CD14-positive monocyte (primary cell): ENCODE measurements around the gene PRC1. TPM values are rescaled to one million over a fixed set of nuclear protein-coding genes. Genes with fewer than 3 reads are reported as not detected.
A peak's percentile ranks its signal among the peaks of the same experiment; 100 is the strongest.

ENCODE experiments used
- DNase-seq, 3 donors: peaks; one replicate each; pipeline ENCODE4 v3.0.0-alpha.2; 2011 to 2022
- H2AFZ ChIP-seq: 2 replicates; pipeline ENCODE4 v1.6.0; 2012; ENCODE audit warnings: mild to moderate bottlenecking, low read depth, low read length, inconsistent platforms; ENCODE audit not compliant: insufficient read depth, poor library complexity, severe bottlenecking
- H3K27ac ChIP-seq, 2 donors: 1 replicate in 1 of 2; 2 replicates in 1 of 2; pipeline ENCODE4 v1.5.1; 2012 to 2013; ENCODE audit warnings: low read length in 2 of 2, control low read depth in 1 of 2, inconsistent platforms in 1 of 2, low read depth in 1 of 2, mild to moderate bottlenecking in 1 of 2
- H3K27me3 ChIP-seq, 2 donors: one replicate each; pipeline versions ENCODE4 v1.6.0 to v1.6.1; 2011 to 2013; ENCODE audit warnings: low read length in 2 of 2; ENCODE audit not compliant: control insufficient read depth in 2 of 2, insufficient read depth in 2 of 2
- H3K36me3 ChIP-seq, 2 donors: replicated peaks in 1 of 2; 1 replicate in 1 of 2; 2 replicates in 1 of 2; pipeline versions ENCODE4 v1.5.1 to v1.6.1; 2012 to 2013; ENCODE audit warnings: low read length in 2 of 2, control low read depth in 1 of 2, inconsistent platforms in 1 of 2, mild to moderate bottlenecking in 1 of 2; ENCODE audit not compliant: insufficient read depth in 2 of 2, control insufficient read depth in 1 of 2
- H3K4me1 ChIP-seq, 2 donors: 1 replicate in 1 of 2; 2 replicates in 1 of 2; pipeline versions ENCODE4 v1.5.1 to v1.6.1; 2012 to 2013; ENCODE audit warnings: low read length in 2 of 2, control low read depth in 1 of 2, inconsistent platforms in 1 of 2, mild to moderate bottlenecking in 1 of 2, moderate library complexity in 1 of 2; ENCODE audit not compliant: insufficient read depth in 2 of 2, control insufficient read depth in 1 of 2
- H3K4me2 ChIP-seq: replicated peaks from 2 replicates; pipeline ENCODE3; 2012; ENCODE audit warnings: low read length, moderate library complexity, mild to moderate bottlenecking; ENCODE audit not compliant: poor library complexity, severe bottlenecking; ENCODE audit errors: extremely low read depth
- H3K4me3 ChIP-seq, 3 experiments: fragments of 200-600 bp in 1 of 3; sonication (generic) in 1 of 3; replicated peaks in 1 of 3; 1 replicate in 2 of 3; 2 replicates in 1 of 3; pipeline ENCODE4 v1.5.1; 2011 to 2013; ENCODE audit warnings: low read length in 3 of 3, mild to moderate bottlenecking in 3 of 3, control low read depth in 2 of 3, low read depth in 2 of 3, inconsistent platforms in 1 of 3, moderate library complexity in 1 of 3
- H3K79me2 ChIP-seq: 2 replicates; pipeline ENCODE4 v1.6.0; 2012; ENCODE audit warnings: mild to moderate bottlenecking, control low read depth, inconsistent platforms, low read length, moderate library complexity; ENCODE audit not compliant: insufficient read depth
- H3K9ac ChIP-seq: 2 replicates; pipeline ENCODE4 v1.6.0; 2017; ENCODE audit warnings: low read length, mild to moderate bottlenecking; ENCODE audit not compliant: insufficient read depth, poor library complexity, severe bottlenecking
- H3K9me3 ChIP-seq, 2 donors: replicated peaks in 1 of 2; 1 replicate in 1 of 2; 2 replicates in 1 of 2; pipeline versions ENCODE4 v1.5.1 to v1.6.1; 2012 to 2013; ENCODE audit warnings: low read length in 2 of 2, control low read depth in 1 of 2; ENCODE audit not compliant: control insufficient read depth in 1 of 2, insufficient read depth in 1 of 2
- H4K20me1 ChIP-seq: 2 replicates; pipeline ENCODE4 v1.6.0; 2012; ENCODE audit warnings: mild to moderate bottlenecking, low read length, control low read depth, moderate library complexity; ENCODE audit not compliant: insufficient read depth
- H3K27ac Mint-ChIP-seq, 7 donors: one replicate each; pipeline ENCODE4 v1.8.0; 2020; ENCODE audit warnings: mild to moderate bottlenecking in 7 of 7, mixed read lengths in 7 of 7, moderate library complexity in 6 of 7, inconsistent platforms in 2 of 7
- H3K27me3 Mint-ChIP-seq, 3 donors: one replicate each; pipeline ENCODE4 v1.8.0; 2021 to 2022; ENCODE audit warnings: low read depth in 3 of 3, mild to moderate bottlenecking in 3 of 3, mixed read lengths in 3 of 3, moderate library complexity in 3 of 3, inconsistent platforms in 1 of 3
- H3K36me3 Mint-ChIP-seq, 2 donors: one replicate each; pipeline ENCODE4 v1.8.0; 2020; ENCODE audit warnings: mixed read lengths in 2 of 2, inconsistent platforms in 1 of 2, mild to moderate bottlenecking in 1 of 2
- H3K4me1 Mint-ChIP-seq: one replicate; pipeline ENCODE4 v1.8.0; 2020; ENCODE audit warnings: mild to moderate bottlenecking, mixed read lengths
- H3K4me3 Mint-ChIP-seq, 2 donors: one replicate each; pipeline ENCODE4 v1.8.0; 2020; ENCODE audit warnings: mild to moderate bottlenecking in 2 of 2, mixed read lengths in 2 of 2, moderate library complexity in 1 of 2
- H3K9me3 Mint-ChIP-seq, 7 donors: one replicate each; pipeline ENCODE4 v1.8.0; 2020 to 2022; ENCODE audit warnings: mixed read lengths in 7 of 7, mild to moderate bottlenecking in 6 of 7, moderate library complexity in 6 of 7, inconsistent platforms in 2 of 7
- WGBS: methylation state at CpG from one replicate; pipeline ENCODE4 v1.1.5; 2013; ENCODE audit warnings: missing lambda C conversion rate; ENCODE audit not compliant: insufficient coverage; 5-methylcytosine and 5-hydroxymethylcytosine counted together
- intact Hi-C, 2 donors: fragments of 100-400 bp; cut with micrococcal nuclease; formaldehyde crosslinking; loops; one replicate each; pipeline versions ENCODE4 v1.15.0 to v1.15.1; 2023
- polyA plus RNA-seq, 3 donors: library from polyadenylated mRNA; depleted of rRNA in 1 of 3; unstranded in 2 of 3; stranded (reverse) in 1 of 3; fragments of 300-500 nt in 2 of 3; fragments of >200 nt in 1 of 3; fragmentation: Illumina TruSeq in 2 of 3; gene quantifications; 1 replicate in 2 of 3; 2 replicates in 1 of 3; pipeline ENCODE4 v1.2.3, GENCODE V29; 2012 to 2021
- TF ChIP-seq, protein P1 (sequence below): fragments of 200-600 bp; IDR thresholded peaks from one replicate; pipeline ENCODE4 v1.8.0; 2022; ENCODE audit warnings: antibody characterized with exemption, mild to moderate bottlenecking

Gene PRC1
- polyA plus RNA-seq, 3 donors: 1.6 to 6.9 (median 2.0) TPM

GRCh38 chr15:90953947-90954711 is 40.2 kb downstream of the PRC1 start:
- H4K20me1 ChIP-seq: peaks cover 11% of the 10 kb centered on the region
- Mint-ChIP-seq H3K9me3 (peaks cover 0 to 2% (median 0%) of the 10 kb centered on the region in 7 donors), H3K36me3 (peaks cover 33 to 51% of the 10 kb centered on the region in 2 donors), H3K27me3 (no peaks in the 10 kb centered on the region), H3K4me3 (peak overlapping the region in 1 of 2 donors; percentile 67), H3K4me1 (peaks cover 26% of the 10 kb centered on the region), H3K27ac (peak overlapping the region in 6 of 7 donors; percentile 50 to 96 (median 91))
- H3K9me3 ChIP-seq: no peaks in the 10 kb centered on the region
- H2AFZ ChIP-seq: peak overlapping the region; percentile 96
- H3K4me2 ChIP-seq: peak overlapping the region; percentile 80
- H3K4me1 ChIP-seq: peaks cover 23 to 38% of the 10 kb centered on the region in 2 donors
- DNase-seq: no peak
- no peaks in the 10 kb centered on the region for H3K27me3 ChIP-seq
- peak overlapping the region in 1 of 3 experiments; percentile 79 for H3K4me3 ChIP-seq
- H3K79me2 ChIP-seq: peaks cover 26% of the 10 kb centered on the region
- peak overlapping the region in 1 of 2 donors; percentile 94 for H3K27ac ChIP-seq
- intact Hi-C loops: loop anchor here (2.0 to 10.0 kb wide), 3 partner anchors 41 to 321 kb away; partner anchors contain the start of genes PRC1 (in 1 of the 2) and VPS33B (in 1 of the 2)
- 88% methylated on average over 1 of the region's 16 CpGs for WGBS
- peaks cover 35 to 48% of the 10 kb centered on the region in 2 donors for H3K36me3 ChIP-seq
- TF ChIP-seq, protein P1, sequence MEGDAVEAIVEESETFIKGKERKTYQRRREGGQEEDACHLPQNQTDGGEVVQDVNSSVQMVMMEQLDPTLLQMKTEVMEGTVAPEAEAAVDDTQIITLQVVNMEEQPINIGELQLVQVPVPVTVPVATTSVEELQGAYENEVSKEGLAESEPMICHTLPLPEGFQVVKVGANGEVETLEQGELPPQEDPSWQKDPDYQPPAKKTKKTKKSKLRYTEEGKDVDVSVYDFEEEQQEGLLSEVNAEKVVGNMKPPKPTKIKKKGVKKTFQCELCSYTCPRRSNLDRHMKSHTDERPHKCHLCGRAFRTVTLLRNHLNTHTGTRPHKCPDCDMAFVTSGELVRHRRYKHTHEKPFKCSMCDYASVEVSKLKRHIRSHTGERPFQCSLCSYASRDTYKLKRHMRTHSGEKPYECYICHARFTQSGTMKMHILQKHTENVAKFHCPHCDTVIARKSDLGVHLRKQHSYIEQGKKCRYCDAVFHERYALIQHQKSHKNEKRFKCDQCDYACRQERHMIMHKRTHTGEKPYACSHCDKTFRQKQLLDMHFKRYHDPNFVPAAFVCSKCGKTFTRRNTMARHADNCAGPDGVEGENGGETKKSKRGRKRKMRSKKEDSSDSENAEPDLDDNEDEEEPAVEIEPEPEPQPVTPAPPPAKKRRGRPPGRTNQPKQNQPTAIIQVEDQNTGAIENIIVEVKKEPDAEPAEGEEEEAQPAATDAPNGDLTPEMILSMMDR: no peak
- no peak overlapping the region for H3K9ac ChIP-seq

GRCh38 chr15:90952901-90953677 is 41.2 kb downstream of the PRC1 start:
- no peak overlapping the region for H3K4me3 ChIP-seq
- H2AFZ ChIP-seq: no peak overlapping the region
- H3K9me3 Mint-ChIP-seq: peaks cover 0 to 2% (median 0%) of the 10 kb centered on the region in 7 donors
- intact Hi-C loops: loop anchor here in 1 of 2 donors (10.0 kb wide), 2 partner anchors 72 to 322 kb away; partner anchors contain the start of gene VPS33B
- H3K4me3 Mint-ChIP-seq: no peak overlapping the region
- H3K9me3 ChIP-seq: no peaks in the 10 kb centered on the region
- no peak for DNase-seq
- peaks cover 25% of the 10 kb centered on the region for H3K79me2 ChIP-seq
- no peak overlapping the region for H3K4me2 ChIP-seq
- peaks cover 11% of the 10 kb centered on the region for H4K20me1 ChIP-seq
- H3K4me1 ChIP-seq: peaks cover 25 to 43% of the 10 kb centered on the region in 2 donors
- TF ChIP-seq, protein P1: no peak
- 99% methylated on average over 8 of the region's 14 CpGs for WGBS
- H3K27me3 ChIP-seq: no peaks in the 10 kb centered on the region
- H3K27me3 Mint-ChIP-seq: no peaks in the 10 kb centered on the region
- H3K27ac ChIP-seq: peak overlapping the region in 1 of 2 donors; percentile 8
- no peak overlapping the region for H3K9ac ChIP-seq
- peaks cover 29% of the 10 kb centered on the region for H3K4me1 Mint-ChIP-seq
- H3K27ac Mint-ChIP-seq: peak overlapping the region in 2 of 7 donors; percentile 30 to 50
- peaks cover 42 to 61% of the 10 kb centered on the region in 2 donors for H3K36me3 Mint-ChIP-seq
- H3K36me3 ChIP-seq: peaks cover 40 to 58% of the 10 kb centered on the region in 2 donors
